ENCODE results near the gene TRMT1.
"Not testable (repeated sequence)": the region's sequence is repeated elsewhere in the genome, so short reads cannot be mapped to it uniquely, and the experiment has no call there.

Gene TRMT1

GRCh38 chr19:13116282-13117175 is at the start of gene TRMT1:
TRMT1 (minus strand) TSS chr19:13116740; CDS start chr19:13116399, 341 bp downstream.
- DNase-seq (ENCODE audit: low read depth in 1 of 2, low spot score in 1 of 2) = peak; percentile 76 to 80

GRCh38 chr19:13166151-13166550 is 49.6 kb upstream of the TRMT1 start:
- DNase-seq (ENCODE audit: low read depth in 1 of 2, low spot score in 1 of 2) = not testable (repeated sequence)

DNA sequence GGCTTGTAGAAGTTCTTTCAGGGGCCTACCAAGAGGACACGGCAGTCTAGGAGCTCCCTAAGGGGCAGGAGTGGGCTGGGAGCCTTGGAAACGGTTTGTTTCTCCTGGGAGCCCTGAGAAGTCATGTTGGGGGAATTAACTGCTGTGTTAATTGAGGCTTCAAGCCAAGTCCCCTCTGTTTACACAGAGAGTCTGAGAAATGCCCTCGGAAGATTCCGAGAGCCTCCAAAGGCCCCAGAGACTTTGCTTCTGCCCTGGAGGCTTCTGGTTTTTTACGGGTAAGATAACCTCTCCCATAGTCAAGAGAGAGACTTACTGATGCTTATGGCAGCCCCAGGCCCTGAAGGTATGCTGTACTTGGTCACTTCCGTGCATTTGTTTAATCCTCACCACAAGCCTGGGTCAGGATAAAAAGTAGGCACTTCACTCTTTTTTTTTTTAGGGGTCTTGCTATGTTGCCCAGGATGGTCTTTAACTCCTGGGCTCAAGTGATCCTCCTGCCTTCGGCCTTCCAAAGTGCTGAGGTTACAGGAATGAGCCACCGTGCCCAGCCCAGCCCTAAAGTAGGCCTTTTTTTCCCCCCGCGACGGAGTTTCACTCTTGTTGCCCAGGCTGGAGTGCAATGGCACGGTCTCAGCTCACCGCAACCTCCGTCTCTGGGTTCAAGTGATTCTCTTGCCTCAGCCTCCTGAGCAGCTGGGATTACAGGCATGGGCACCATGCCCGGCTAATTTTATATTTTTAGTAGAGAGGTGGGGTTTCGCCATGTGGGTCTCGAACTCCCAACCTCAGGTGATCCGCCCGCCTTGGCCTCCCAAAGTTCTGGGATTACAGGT is 48.8 kb upstream of the TRMT1 start:
- no peak for DNase-seq (ENCODE audit: low read depth in 1 of 2, low spot score in 1 of 2)

DNA sequence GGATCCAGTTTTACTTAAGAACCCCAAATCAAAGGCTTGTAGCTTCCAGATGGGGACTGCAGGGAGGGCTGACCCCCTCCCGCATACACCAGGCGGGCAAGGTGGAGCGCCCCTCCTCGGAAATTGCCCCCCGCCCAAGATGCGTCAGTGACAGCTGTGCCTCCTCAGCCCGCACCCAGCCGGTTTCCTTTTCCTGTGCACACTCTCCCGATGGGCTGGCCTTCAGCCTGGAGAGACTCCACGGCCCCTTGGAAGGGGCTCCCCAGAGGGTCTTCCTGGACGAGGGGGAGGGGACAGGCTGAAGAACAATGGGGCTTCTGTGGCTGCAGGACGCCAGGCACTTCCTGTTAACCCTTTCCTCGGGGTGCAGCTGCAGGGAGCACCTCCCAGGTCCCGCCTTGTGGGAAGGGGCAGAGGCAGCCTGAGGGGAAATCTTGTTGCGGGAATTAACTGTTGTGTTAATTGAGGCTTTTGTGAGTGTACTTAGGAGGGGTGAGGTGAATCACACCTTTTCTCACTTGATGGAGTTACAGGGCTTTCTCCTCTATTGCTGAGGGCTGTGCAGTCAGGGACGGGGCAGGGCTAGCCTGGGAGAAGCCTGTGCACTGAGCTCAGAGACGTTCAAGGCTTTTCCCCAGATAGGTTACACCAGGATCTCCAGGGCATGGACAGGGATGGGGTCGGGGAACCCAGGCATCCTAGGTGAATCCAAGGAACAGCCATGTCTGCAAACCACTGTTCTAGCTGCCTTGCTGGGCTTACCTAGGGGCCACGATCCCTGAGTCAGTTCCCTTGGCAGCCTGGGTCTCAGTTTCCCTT is 48.0 kb upstream of the TRMT1 start:
- DNase-seq (ENCODE audit: low read depth in 1 of 2, low spot score in 1 of 2) = peak in 1 of 2 donors; percentile 26

- DNase-seq (ENCODE audit: low read depth in 1 of 2, low spot score in 1 of 2) = peak in 1 of 2 donors; percentile 14
Observed at GRCh38 chr19:13163609-13164342, 47.2 kb upstream of the TRMT1 start.

DNA sequence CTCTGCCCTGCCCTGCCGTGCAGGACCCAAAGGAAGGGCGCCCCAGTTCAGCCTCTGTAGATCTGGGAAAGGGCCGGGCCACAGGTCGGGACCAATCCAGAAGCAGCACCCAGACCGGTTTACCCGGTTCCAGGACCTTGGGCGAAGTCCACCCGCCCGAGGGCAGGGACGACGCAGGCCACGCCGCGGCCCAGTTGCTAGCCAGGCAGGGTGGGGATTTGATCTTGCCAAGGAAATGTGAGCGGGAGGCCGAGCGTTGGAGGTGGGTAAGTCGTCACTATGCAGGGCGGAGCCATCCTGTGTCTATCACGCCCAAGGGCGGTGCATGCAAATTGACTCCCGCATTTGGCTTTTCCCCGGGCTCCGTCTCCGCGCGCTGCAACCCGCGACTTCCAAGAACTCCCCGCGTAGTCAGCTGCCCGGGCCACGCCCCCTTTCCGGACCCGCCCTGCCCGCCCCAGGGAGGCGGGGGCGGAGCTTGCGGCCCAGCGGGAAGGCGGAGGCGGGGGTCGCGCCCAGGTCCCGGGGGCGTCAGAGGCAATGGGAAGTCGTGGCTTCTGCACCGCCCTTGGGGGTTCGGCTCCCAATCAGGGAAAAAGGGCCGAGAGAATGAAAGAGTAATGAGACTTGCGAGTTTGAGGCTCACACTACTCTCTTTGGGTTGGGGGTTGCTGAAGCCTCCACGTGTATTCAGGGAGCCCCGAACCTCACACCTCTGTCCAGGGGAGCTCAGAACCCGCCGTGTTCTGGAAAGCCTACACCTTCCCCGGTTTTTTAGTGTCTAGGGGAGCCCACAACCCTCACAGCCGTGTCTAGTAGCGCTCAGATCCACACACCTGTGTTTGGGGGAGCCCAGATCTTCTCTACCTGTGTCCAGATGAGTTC is 46.4 kb upstream of the TRMT1 start:
- DNase-seq (ENCODE audit: low read depth in 1 of 2, low spot score in 1 of 2) = peak; percentile 53 to 76

GRCh38 chr19:13160557-13160956 is 44.0 kb upstream of the TRMT1 start:
- DNase-seq (ENCODE audit: low read depth in 1 of 2, low spot score in 1 of 2) = no peak

DNA sequence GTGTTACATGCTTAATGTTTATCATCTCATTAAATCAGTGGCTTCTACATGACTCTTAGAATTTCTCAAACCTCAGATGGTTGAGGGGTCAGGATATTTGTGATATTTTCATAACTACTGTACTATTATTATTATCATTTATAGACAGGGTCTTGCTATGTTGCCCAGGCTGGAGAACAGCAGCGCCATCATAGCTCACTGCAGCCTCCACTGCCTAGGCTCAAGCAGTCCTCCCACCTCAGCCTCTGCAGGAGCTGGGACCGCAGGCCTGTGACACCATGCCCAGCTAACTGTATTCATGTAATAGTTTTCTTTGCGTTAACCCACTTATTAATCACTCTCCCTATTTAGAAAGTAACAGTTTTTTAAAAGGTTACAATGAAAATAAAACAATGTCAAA is 43.2 kb upstream of the TRMT1 start:
- DNase-seq (ENCODE audit: low read depth in 1 of 2, low spot score in 1 of 2) = no peak

- DNase-seq (ENCODE audit: low read depth in 1 of 2, low spot score in 1 of 2) = peak; percentile 42 to 66
Observed at GRCh38 chr19:13155472-13156359, 39.2 kb upstream of the TRMT1 start.

DNA sequence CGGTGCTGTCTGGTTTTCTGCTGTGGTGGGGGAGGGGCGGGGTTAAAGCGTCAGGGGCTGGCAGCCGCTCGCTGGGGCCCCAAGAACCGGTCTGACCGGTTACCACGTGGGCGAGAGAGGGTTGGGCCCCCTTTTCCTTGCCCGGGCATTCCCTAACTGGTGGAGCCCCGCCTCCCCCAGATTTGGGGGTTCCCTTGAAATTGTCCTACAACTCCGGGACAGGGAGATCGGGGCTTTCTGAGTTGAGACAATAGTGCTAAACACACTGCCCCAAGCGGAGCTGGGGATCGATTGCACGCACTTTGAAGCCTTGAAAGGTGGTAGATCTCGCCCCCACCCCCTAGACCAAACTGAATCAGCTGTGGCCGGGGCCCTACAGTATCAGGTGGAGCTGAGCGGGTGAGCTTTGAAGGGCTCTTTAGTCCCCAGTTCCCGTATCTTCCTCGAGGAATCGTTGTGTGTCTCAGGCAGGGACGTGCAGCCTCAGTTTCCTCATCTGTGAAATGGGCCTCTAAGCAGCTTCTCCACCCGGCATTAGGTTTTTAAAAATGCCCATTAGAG is 38.5 kb upstream of the TRMT1 start:
- DNase-seq (ENCODE audit: low read depth in 1 of 2, low spot score in 1 of 2) = peak; percentile 38 to 63

- peak; percentile 9 to 38 for DNase-seq (ENCODE audit: low read depth in 1 of 2, low spot score in 1 of 2)
Observed at GRCh38 chr19:13154241-13154778, 37.8 kb upstream of the TRMT1 start.

DNA sequence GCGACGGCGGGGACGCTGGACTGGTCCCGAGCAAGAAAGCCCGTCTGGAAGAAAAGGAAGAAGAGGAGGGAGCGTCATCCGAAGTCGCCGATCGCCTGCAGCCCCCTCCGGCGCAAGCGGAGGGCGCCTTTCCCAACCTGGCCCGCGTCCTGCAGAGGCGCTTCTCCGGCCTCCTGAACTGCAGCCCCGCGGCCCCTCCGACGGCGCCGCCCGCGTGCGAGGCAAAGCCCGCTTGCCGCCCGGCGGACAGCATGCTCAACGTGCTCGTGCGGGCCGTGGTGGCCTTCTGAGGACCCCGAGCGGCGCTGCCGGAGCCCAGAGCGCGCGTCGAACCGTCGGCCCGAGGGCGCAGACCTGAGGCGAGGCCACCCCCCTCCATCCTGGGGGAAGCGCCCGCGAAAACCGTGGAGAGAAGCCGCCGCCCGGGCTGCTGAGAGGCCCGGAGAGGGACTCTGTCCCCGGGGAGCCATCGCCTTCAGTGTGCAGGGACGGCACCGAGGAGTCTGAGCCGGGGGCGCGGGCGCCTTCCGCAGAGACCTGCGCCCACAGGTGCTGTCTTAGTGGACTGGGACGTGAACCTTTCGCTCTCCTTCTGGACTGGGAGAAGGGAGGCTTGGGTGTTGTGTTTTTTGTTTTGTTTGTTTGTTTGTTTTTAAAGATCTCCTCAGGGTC is 37.2 kb upstream of the TRMT1 start:
- no peak for DNase-seq (ENCODE audit: low read depth in 1 of 2, low spot score in 1 of 2)

DNA sequence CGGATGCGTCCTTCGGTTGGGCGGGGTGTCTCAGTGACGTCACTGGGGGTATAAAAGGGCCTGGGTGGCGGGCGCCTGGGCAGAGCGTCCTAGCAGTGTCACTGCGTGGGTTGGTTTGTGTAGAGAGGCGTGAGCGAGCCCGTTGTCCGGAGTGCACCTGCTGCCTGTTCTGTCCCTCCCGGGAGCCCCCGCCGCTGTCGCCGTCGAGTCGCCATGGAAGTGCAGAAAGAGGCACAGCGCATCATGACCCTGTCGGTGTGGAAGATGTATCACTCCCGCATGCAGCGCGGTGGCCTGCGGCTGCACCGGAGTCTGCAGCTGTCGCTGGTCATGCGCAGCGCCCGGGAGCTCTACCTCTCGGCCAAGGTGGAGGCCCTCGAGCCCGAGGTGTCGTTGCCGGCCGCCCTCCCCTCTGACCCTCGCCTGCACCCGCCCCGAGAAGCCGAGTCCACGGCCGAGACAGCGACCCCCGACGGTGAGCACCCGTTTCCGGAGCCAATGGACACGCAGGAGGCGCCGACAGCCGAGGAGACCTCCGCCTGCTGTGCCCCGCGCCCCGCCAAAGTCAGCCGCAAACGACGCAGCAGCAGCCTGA is 36.5 kb upstream of the TRMT1 start:
- peak; percentile 94 to 97 for DNase-seq (ENCODE audit: low read depth in 1 of 2, low spot score in 1 of 2)

GRCh38 chr19:13152356-13152973 is 35.9 kb upstream of the TRMT1 start:
- DNase-seq (ENCODE audit: low read depth in 1 of 2, low spot score in 1 of 2) = no peak

DNA sequence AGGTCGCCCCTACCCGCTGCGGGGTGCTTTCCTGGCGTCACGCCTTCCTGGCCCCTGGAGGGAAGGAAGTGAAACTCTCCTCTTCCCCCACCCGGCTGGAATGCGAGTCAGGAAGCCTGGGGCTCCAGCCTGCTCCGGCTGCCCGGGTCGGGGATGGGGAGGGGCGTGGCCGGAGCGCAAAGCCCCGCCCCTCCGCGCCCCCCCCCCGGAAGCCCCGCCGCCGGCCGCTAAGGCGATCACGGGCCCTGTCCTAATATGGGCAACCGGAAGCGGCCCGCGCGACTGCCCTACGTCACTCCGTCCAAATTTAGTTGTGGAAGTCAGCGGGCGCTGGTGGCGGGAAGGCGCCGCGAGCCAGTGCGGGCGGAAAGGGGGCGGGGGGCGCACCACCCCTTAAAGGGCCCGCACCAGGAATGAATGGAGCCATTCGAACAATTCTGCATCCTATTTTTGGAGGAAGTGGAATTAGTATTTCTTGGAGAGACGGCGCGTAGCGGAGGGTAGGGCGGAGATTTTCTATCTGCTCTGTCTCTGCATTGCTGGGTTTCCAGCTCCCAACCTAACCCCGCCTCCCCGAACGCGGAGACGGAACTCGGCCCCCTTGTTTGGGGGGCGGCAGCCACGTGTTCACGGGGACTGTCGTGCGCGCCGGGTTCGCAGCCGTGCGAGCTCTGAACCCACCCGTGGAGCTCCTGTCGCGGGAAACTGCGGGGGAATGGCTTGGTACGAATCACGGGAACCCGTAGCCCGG is 35.2 kb upstream of the TRMT1 start:
- DNase-seq (ENCODE audit: low read depth in 1 of 2, low spot score in 1 of 2) = peak; percentile 91 to 94
